AG04450 (cell line): ENCODE measurements around the gene DLX2. TPM values are rescaled to one million over a fixed set of nuclear protein-coding genes. Genes with fewer than 3 reads are reported as not detected.

Experiments used
- CTCF ChIA-PET: fragments of 300-600, 350-600 bp; formaldehyde crosslinking; extraction: SDS; loops from one replicate; lab custom pipeline; 2022; ENCODE audit warnings: antibody characterized with exemption, inconsistent platforms; lab: Charles Lee
- POLR2A ChIA-PET: fragments of 350-600 bp; formaldehyde crosslinking; extraction: SDS; loops from one replicate; lab custom pipeline; 2021; ENCODE audit warnings: antibody characterized with exemption, inconsistent platforms; lab: Yijun Ruan, JAX
- DNase-seq: peaks from one replicate; pipeline ENCODE4 v3.0.0-alpha.2; 2011; ENCODE audit warnings: low read depth, low spot score
- H3K27ac ChIP-seq: one replicate; pipeline ENCODE4 v1.5.1; 2012; ENCODE audit warnings: low read depth, low read length, control low read depth
- H3K27me3 ChIP-seq: one replicate; pipeline ENCODE4 v1.6.0; 2012; ENCODE audit warnings: low read length; ENCODE audit not compliant: control insufficient read depth, insufficient read depth
- H3K4me3 ChIP-seq: 2 replicates; pipeline ENCODE4 v1.5.1; 2011; ENCODE audit warnings: mild to moderate bottlenecking, low read depth, low read length, control low read depth
- H3K9me3 ChIP-seq: 2 replicates; pipeline ENCODE4 v1.5.1; 2012; ENCODE audit warnings: low read length; ENCODE audit not compliant: control insufficient read depth, insufficient read depth
- polyA plus RNA-seq: library from polyadenylated mRNA; depleted of rRNA; stranded (reverse); fragments of >200 nt; gene quantifications from 2 replicates; pipeline ENCODE4 v1.2.3, GENCODE V29; 2011
- TF ChIP-seq, protein P1 (sequence below): IDR thresholded peaks from 2 replicates; pipeline ENCODE4 v1.5.1; 2011; ENCODE audit warnings: low read depth, low read length, control low read depth, inconsistent platforms

The DLX2 gene
- polyA plus RNA-seq, 1 experiment, result 0.10 TPM

- no peak overlapping the region for H3K27ac ChIP-seq
- no peak for DNase-seq
- POLR2A ChIA-PET, result interaction anchor here (0.7 to 1.7 kb wide), 6 partner anchors 9 to 559 kb away, joined by 3 to 10 read pairs (median 4); partner anchors contain the start of genes DLX1 and SLC25A12
- H3K4me3 ChIP-seq, result peak overlapping the region; percentile 76
- H3K27me3 ChIP-seq, result peaks cover 2% of the 10 kb centered on the region
- H3K9me3 ChIP-seq, result no peaks in the 10 kb centered on the region; the same call in 1 of the 2 replicates
- TF ChIP-seq, protein P1, sequence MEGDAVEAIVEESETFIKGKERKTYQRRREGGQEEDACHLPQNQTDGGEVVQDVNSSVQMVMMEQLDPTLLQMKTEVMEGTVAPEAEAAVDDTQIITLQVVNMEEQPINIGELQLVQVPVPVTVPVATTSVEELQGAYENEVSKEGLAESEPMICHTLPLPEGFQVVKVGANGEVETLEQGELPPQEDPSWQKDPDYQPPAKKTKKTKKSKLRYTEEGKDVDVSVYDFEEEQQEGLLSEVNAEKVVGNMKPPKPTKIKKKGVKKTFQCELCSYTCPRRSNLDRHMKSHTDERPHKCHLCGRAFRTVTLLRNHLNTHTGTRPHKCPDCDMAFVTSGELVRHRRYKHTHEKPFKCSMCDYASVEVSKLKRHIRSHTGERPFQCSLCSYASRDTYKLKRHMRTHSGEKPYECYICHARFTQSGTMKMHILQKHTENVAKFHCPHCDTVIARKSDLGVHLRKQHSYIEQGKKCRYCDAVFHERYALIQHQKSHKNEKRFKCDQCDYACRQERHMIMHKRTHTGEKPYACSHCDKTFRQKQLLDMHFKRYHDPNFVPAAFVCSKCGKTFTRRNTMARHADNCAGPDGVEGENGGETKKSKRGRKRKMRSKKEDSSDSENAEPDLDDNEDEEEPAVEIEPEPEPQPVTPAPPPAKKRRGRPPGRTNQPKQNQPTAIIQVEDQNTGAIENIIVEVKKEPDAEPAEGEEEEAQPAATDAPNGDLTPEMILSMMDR, result no peak
- CTCF ChIA-PET, result interaction anchor here (0.9 to 7.5 kb wide), 5 partner anchors 11 to 528 kb away, joined by 3 to 137 read pairs (median 8); no protein-coding TSS in a partner anchor
Measured at GRCh38 chr2:172101821-172102390, 794 bp downstream of the DLX2 start.

DNA sequence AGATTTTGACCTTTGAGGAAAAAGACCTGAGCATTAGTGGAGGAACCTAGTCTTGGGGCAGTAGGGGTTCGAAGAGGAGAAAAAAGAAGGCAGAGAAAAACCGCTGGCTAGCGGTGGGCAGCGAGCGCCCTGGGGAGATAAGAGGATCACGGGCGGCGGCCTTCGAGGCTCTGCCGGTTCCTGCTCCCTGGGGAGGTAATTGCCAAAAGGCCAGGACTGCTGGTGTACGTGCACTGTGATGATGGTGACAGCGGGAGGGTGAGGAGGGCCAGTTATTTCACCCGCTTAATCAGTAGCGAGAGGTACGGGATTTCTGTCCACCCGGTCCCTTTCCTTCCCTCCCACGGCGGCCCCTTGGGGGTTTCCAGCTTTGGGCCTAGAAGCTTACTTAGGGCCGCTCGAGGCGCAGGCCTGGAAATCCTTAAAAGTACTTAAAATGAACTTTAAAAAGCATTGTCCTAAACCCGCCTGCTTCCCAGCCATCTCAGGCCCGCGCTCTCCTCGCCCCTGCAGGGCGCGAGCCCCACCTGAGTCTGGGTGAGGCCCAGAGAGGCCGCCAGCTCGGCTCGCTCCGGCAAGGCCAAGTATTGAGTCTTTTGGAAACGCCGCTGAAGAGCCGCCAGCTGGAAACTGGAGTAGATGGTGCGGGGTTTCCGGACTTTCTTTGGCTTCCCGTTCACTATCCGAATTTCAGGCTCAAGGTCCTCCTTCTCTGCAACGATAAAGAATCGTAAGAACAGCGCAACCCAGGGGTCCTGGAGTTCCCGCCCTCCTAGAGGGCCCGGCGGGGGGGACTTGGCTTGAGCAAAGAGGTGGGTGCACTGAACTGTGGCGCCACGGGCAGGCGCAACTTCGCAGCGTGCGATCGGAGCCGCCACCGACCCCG, 1.5 kb downstream of the DLX2 start:
- DNase-seq, result no peak
- CTCF ChIA-PET, result interaction anchor here (2.0 to 7.5 kb wide), 4 partner anchors 12 to 527 kb away, joined by 6 to 137 read pairs (median 8); no protein-coding TSS in a partner anchor
- H3K4me3 ChIP-seq, result peak overlapping the region; percentile 76

DNA sequence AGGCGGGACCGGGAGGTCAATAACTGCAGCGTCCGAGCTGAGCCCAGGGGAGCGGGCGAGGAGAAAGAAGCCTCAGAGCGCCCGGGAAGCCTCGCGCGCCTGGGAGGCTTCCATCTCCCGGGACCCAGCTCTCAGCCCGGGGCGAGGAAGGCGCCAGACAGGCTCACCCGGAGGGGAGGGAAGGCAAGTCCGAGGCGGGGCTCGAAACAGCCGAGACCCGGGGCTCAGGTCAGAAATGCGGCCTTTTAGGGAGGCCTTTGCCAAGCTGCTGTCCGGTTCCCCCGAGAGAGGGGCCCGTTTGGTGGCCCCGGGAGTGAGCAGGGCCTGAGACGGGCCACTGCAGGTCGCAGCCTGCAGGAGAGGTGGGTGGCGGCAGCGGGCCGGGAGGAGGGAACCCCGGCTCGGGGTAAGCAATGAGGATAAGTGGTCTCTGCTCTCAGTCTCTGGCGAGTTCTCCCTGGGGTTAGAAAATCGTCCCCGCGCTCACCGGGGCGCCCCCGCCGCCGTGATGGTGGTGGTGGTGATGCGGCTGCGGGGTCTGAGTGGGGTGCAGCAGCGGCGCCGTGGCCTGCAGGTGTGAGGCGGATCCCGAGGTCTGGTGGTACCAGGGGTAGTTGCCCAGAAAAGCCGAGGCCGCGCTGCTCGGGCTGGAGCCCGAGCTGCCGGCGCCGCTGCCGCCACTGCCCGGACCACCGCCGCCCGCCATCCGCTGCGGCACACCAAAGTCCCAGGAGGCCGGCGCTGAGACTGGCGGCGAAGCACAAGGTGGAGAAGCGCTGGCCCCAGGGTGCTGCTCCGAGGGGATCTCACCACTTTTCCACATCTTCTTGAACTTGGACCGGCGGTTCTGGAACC, 2.4 kb downstream of the DLX2 start:
- Histone ChIP-seq H3K9me3 (no peaks in the 10 kb centered on the region; the same call in 1 of the 2 replicates), H3K4me3 (peak overlapping the region; percentile 76), H3K27me3 (peaks cover 2% of the 10 kb centered on the region), H3K27ac (no peak overlapping the region)
- no peak for DNase-seq
- TF ChIP-seq, protein P1, result no peak
- CTCF ChIA-PET, result interaction anchor here (0.7 to 7.5 kb wide), 2 partner anchors 30 to 396 kb away, joined by 3 to 137 read pairs; no protein-coding TSS in a partner anchor
- POLR2A ChIA-PET, result interaction anchor here (0.6 to 0.9 kb wide), 3 partner anchors 27 to 177 kb away, joined by 3 read pairs; no protein-coding TSS in a partner anchor

More for the DNA sequence above, 1.5 kb downstream of the DLX2 start:
- POLR2A ChIA-PET, result interaction anchor here (0.6 to 1.3 kb wide), 6 partner anchors 8 to 340 kb away, joined by 3 to 6 read pairs (median 4); partner anchors contain the start of genes DLX1 and SLC25A12
- Histone ChIP-seq H3K9me3 (no peaks in the 10 kb centered on the region; the same call in 1 of the 2 replicates), H3K27ac (peak overlapping the region; percentile 31), H3K27me3 (peaks cover 2% of the 10 kb centered on the region)
- TF ChIP-seq, protein P1, result no peak

DNA sequence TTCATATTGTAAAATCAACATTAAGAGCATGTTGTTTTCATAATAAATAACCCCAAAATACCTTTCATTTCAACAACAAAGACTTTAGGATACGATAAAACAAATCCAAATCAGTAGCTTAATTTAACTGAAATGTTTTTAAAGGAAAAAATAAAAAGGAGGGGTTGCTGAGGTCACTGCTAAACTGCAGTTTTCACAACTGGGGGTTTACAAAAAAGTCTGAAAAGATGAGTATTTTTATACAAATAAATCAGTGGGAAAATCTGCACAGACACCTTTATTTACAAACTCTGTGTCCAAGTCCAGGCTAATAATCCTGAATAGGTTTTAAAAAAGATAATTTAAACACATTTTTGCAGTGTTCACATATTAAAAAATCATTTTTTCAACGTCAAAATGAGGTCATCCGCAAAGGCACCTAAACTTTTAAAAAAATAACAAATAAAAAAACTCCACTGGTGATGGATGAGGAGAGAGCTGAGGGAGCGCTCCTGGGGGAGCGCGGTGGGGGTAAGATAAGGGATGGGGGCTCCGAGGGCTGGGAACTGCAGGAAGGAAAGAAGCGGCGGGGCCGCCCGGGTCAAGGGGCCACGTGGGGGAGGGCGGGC, 3.1 kb downstream of the DLX2 start:
- Histone ChIP-seq H3K9me3 (no peaks in the 10 kb centered on the region; the same call in 1 of the 2 replicates), H3K4me3 (peak overlapping the region; percentile 76), H3K27me3 (peaks cover 2% of the 10 kb centered on the region), H3K27ac (no peak overlapping the region)
- ChIA-PET CTCF (interaction anchor here (0.7 to 1.5 kb wide), 2 partner anchors 30 to 288 kb away, joined by 3 to 4 read pairs; no protein-coding TSS in a partner anchor), POLR2A (interaction anchor here (0.6 to 5.1 kb wide), 4 partner anchors 15 to 505 kb away, joined by 3 to 24 read pairs (median 5); partner anchors contain the start of gene DLX1)
- no peak for DNase-seq
- TF ChIP-seq, protein P1, result no peak
